Activated naive CD8-positive, alpha-beta T cell treated with anti-CD3 and anti-CD28 coated beads, Interleukin-2, amount 10 ng/mL, durations not matched to agents 7 days and 5 days (primary cell): Measurements from ENCODE around the gene PATJ. TPM values are rescaled to one million over a fixed set of nuclear protein-coding genes. Genes with fewer than 3 reads are reported as not detected.
"Not testable (repeated sequence)": the region's sequence is repeated elsewhere in the genome, so short reads cannot be mapped to it uniquely, and the experiment has no call there.

ENCODE experiments used
- ATAC-seq: fragments of 150-1000 bp; cut with Tn5 transposase; one replicate; pipeline ENCODE4 v1.10.0; 2021; ENCODE audit warnings: low read depth, moderate library complexity
- POLR2A ChIA-PET: fragments of 350-600 bp; sonication (Branson Sonifier 250); formaldehyde crosslinking; loops from one replicate; lab custom pipeline; 2021; ENCODE audit warnings: antibody characterized with exemption; lab: Charles Lee
- DNase-seq: peaks from one replicate; pipeline ENCODE4 v3.0.0; 2021
- H3K27ac Mint-ChIP-seq: one replicate; pipeline ENCODE4 v1.8.0; 2022; ENCODE audit warnings: mild to moderate bottlenecking, mixed read lengths
- H3K27me3 Mint-ChIP-seq: one replicate; pipeline ENCODE4 v1.8.0; 2022; ENCODE audit warnings: mild to moderate bottlenecking, moderate library complexity, mixed read lengths
- H3K36me3 Mint-ChIP-seq: one replicate; pipeline ENCODE4 v1.8.0; 2021; ENCODE audit warnings: mild to moderate bottlenecking, mixed read lengths
- H3K4me1 Mint-ChIP-seq: one replicate; pipeline ENCODE4 v1.8.0; 2021; ENCODE audit warnings: mixed read lengths
- H3K4me3 Mint-ChIP-seq: one replicate; pipeline ENCODE4 v1.8.0; 2022; ENCODE audit warnings: mild to moderate bottlenecking, moderate library complexity, mixed read lengths
- H3K9me3 Mint-ChIP-seq: one replicate; pipeline ENCODE4 v1.8.0; 2021; ENCODE audit warnings: mixed read lengths
- total RNA-seq, 2 experiments: library from RNA; stranded (reverse); gene quantifications; one replicate each; pipeline ENCODE4 v1.2.3, GENCODE V29; 2021

The PATJ gene
- total RNA-seq, 2 experiments from 2014 or later = 24.5 to 27.2 TPM

DNA sequence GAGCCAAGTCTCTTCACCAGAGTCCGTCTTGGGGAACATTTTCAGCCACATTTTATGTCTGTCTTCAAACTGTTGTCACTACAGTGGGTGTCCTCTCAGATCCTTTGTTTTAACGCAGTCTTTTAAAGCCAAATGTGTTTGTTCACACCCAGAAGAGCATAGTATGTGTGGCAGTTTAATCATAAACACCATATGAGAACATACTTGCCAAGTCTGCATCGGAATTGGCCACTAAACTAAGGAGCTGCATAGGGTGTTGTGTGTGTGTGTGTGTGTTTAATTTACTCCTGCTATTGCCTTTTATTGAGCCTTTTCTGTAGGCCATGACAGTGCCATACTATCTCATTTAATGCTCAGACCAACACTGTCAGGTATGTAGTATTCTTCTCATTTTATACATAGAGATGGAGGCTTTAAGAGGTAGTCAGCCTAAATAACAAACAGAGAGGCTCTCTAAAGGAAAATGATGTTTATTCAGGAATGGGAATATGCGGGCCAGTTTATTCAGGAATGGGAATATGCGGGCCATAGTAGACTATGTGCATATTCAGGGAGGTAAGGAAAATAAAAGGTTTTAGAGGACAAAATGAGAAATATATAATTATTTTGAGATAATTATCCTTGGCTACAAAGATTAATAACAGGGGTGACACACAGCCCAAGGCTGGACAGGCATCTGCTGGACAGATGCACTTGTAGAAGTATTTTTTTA is 384.5 kb downstream of the PATJ start:
- ATAC-seq (no peak), DNase-seq (no peak)
- Mint-ChIP-seq H3K4me3 (no peak overlapping the region), H3K27ac (no peak overlapping the region), H3K27me3 (no peaks in the 10 kb centered on the region), H3K36me3 (no peaks in the 10 kb centered on the region), H3K9me3 (no peaks in the 10 kb centered on the region), H3K4me1 (no peaks in the 10 kb centered on the region)
- POLR2A ChIA-PET = no interaction called here

DNA sequence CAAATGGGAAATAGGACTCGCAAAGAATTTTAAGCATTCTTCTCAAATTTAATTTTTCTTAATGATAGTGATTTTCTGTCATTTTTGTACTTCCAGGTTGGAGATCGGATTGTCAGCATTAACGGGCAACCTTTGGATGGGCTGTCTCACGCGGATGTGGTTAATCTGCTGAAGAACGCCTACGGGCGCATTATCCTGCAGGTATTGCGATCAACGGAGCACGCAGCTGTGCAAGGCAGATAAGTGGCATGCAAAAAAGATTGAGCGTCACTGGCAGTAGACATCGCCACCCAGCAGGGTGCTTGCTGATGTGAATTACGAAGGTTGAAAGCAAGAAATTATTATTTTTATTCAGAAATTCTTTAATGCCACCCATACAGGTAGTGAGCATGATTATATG is 386.5 kb downstream of the PATJ start:
- Mint-ChIP-seq H3K36me3 (no peaks in the 10 kb centered on the region), H3K9me3 (no peaks in the 10 kb centered on the region), H3K4me3 (no peak overlapping the region), H3K4me1 (no peaks in the 10 kb centered on the region), H3K27ac (no peak overlapping the region), H3K27me3 (no peaks in the 10 kb centered on the region)
- no peak for ATAC-seq
- no peak for DNase-seq
- POLR2A ChIA-PET = no interaction called here

DNA sequence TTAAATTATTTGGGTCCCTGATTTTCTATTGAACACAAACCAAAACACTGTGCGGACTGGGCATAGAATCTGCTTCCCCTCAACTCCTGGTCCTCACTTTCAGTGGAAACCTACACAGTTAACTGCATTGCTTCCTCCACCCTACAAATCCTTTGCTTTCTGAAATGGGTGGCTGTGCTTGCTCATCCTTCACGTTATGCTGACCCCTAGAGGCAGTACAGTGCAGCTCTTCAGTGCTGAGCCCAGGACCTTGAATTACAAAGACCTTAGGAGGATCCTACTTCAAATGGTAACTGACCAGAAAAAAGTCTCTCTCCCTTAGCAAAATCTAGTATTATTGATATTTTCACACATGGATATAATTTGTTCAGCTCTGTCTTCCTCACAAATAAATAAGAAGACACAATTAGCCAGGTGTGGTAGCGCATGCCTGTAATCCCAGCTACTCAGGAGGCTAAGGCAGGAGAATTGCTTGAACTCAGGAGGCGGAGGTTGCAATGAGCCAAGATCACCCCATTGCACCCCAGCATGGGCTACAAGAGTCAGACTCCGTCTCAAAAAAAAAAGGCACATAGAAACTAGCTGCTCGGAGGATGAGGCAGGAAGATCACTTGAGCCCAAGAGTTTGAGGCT is 388.9 kb downstream of the PATJ start:
- Mint-ChIP-seq H3K9me3 (no peaks in the 10 kb centered on the region), H3K27ac (no peak overlapping the region), H3K4me3 (no peak overlapping the region), H3K36me3 (no peaks in the 10 kb centered on the region), H3K4me1 (no peaks in the 10 kb centered on the region), H3K27me3 (no peaks in the 10 kb centered on the region)
- DNase-seq (no peak), ATAC-seq (peak; percentile 85)
- POLR2A ChIA-PET = no interaction called here

GRCh38 chr1:62138029-62138428 is 395.7 kb downstream of the PATJ start:
- H3K9me3 Mint-ChIP-seq = no peaks in the 10 kb centered on the region
- H3K27ac Mint-ChIP-seq = no peak overlapping the region
- H3K36me3 Mint-ChIP-seq = no peaks in the 10 kb centered on the region
- no peak overlapping the region for H3K4me3 Mint-ChIP-seq
- DNase-seq (no peak), ATAC-seq (no peak)
- no peaks in the 10 kb centered on the region for H3K4me1 Mint-ChIP-seq
- no peaks in the 10 kb centered on the region for H3K27me3 Mint-ChIP-seq
- POLR2A ChIA-PET = no interaction called here

- Mint-ChIP-seq H3K27me3 (no peaks in the 10 kb centered on the region), H3K9me3 (no peaks in the 10 kb centered on the region), H3K36me3 (no peaks in the 10 kb centered on the region), H3K4me3 (no peak overlapping the region), H3K27ac (no peak overlapping the region), H3K4me1 (peaks cover 3% of the 10 kb centered on the region)
- POLR2A ChIA-PET = no interaction called here
- ATAC-seq = no peak
- DNase-seq = no peak
Measured at GRCh38 chr1:62139410-62139809, 397.1 kb downstream of the PATJ start.

DNA sequence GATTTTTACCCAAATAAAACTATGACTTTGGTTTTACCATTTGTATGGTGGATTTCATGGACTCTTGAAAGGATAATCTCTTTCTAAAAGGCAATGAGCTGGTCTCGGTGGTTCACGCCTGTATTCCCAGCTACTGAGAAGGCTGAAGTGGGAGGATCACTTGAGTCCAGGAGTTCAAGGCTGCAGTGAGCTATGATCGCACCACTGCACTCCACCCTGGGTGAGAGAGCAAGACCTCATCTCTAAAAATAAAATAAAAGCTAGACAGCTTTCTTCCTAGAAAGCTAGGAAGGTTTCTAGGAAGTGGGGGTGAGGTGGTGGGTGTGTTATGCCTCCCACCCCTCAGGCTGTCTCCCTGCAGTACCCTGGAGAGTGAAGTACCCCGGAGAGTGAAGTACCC is 398.4 kb downstream of the PATJ start:
- DNase-seq = no peak
- POLR2A ChIA-PET = no interaction called here
- no peaks in the 10 kb centered on the region for H3K27me3 Mint-ChIP-seq
- no peak overlapping the region for H3K27ac Mint-ChIP-seq
- H3K36me3 Mint-ChIP-seq = no peaks in the 10 kb centered on the region
- ATAC-seq = no peak
- no peaks in the 10 kb centered on the region for H3K9me3 Mint-ChIP-seq
- H3K4me1 Mint-ChIP-seq = peaks cover 3% of the 10 kb centered on the region
- H3K4me3 Mint-ChIP-seq = no peak overlapping the region

DNA sequence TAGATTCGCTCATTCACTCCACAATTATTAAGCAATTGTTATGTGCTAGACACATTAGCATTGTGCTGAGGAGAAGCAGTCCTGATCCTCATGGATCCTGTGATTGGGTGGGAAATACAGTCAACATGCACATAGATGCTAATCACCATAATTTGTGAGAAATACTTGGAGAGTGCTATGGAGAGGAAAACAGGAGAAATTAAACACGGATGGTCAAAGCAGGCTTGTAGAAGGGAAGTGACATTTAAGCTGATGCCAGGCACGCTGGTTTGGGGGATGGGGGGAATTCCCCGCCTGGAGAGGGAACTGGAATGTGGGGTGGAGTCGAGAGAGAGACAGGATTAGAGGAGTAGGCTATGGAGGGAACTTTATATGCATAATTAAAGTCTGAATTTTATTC is 400.2 kb downstream of the PATJ start:
- Mint-ChIP-seq H3K4me1 (peaks cover 3% of the 10 kb centered on the region), H3K27ac (no peak overlapping the region), H3K27me3 (no peaks in the 10 kb centered on the region), H3K36me3 (no peaks in the 10 kb centered on the region), H3K4me3 (no peak overlapping the region), H3K9me3 (no peaks in the 10 kb centered on the region)
- ATAC-seq (no peak), DNase-seq (no peak)
- POLR2A ChIA-PET = no interaction called here

DNA sequence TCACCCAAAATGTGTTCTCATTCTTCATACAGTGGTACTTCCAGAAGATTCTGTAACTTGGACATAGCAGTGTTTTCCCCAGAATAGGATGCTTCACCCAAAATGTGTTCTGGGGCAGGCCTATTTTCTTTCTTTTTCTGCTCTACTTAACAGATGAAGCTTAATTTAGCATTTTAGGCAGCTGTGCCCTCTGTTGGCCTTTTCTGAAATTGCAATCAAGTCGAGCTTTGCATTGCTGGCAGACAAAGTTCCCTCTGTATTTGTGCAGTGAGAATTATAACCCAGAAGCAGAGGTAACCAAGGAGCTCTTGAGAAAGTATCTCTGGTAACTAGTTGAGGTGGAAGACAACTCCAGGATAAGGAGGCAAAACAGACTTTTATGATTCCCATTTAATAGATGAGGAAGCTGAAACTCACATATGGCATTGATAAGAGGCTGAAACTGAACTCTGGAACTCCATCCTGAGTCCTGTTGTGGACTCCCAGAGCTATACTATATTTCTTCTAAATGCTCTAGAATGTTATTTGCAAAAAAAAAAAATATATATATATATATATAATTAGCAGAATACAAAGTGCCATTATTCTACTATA is 402.1 kb downstream of the PATJ start:
- ATAC-seq (peak; percentile 54), DNase-seq (no peak)
- Mint-ChIP-seq H3K4me3 (no peak overlapping the region), H3K27ac (no peak overlapping the region), H3K36me3 (no peaks in the 10 kb centered on the region), H3K4me1 (peaks cover 3% of the 10 kb centered on the region), H3K9me3 (no peaks in the 10 kb centered on the region), H3K27me3 (no peaks in the 10 kb centered on the region)
- POLR2A ChIA-PET = no interaction called here

- POLR2A ChIA-PET = no interaction called here
Measured at GRCh38 chr1:62159940-62160348, 417.7 kb downstream of the PATJ start.

DNA sequence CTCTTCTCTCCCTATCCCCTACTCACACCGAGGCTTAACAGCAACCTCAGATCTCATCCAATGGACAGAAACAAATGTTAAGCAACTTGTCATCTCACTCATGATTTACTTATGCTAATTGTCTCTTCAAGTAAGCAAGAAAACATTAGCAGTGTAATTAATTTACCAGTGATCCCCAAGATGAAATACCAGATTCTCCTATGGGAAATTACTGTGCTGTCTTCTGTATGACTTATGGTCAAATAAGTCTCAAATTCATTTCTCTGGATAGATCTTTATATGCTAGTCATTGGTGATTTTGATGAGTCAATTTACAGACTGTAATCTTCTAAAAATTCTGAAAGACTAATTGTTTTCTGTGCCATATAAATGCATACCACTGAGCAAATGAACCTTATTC is 419.4 kb downstream of the PATJ start:
- no peak for DNase-seq
- Mint-ChIP-seq H3K36me3 (peaks cover 2% of the 10 kb centered on the region), H3K4me1 (no peaks in the 10 kb centered on the region), H3K27me3 (no peaks in the 10 kb centered on the region), H3K9me3 (no peaks in the 10 kb centered on the region), H3K4me3 (no peak overlapping the region), H3K27ac (no peak overlapping the region)
- POLR2A ChIA-PET = no interaction called here
- ATAC-seq = no peak

More at GRCh38 chr1:62159940-62160348, 417.7 kb downstream of the PATJ start:
- no peak for DNase-seq
- ATAC-seq = no peak
- Mint-ChIP-seq H3K27ac (no peak overlapping the region), H3K4me1 (no peaks in the 10 kb centered on the region), H3K4me3 (no peak overlapping the region), H3K36me3 (peaks cover 2% of the 10 kb centered on the region), H3K27me3 (no peaks in the 10 kb centered on the region), H3K9me3 (no peaks in the 10 kb centered on the region)

DNA sequence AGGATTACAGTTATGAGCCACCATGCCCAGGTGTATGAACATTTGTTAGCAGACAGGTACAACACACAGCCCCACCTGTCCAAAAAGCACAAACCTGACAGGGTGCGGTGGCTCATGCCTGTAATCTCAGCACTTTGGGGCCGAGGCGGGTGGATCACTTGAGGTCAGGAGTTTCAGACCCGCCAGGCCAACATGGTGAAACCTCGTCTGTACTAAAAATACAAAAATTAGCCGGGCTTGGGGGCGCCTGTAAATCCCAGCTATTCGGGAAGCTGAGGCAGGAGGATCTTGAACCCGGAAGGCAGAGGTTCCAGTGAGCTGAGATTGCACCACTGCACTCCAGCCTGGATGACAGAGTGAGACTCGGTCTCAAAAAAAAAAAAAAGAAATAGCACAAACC is 428.1 kb downstream of the PATJ start:
- H3K9me3 Mint-ChIP-seq, H3K27me3 Mint-ChIP-seq, POLR2A ChIA-PET, DNase-seq, H3K27ac Mint-ChIP-seq, H3K4me3 Mint-ChIP-seq, H3K36me3 Mint-ChIP-seq, ATAC-seq, H3K4me1 Mint-ChIP-seq: not testable (repeated sequence)

GRCh38 chr1:62175568-62176179 is 433.4 kb downstream of the PATJ start:
- Mint-ChIP-seq H3K27me3 (no peaks in the 10 kb centered on the region), H3K9me3 (no peaks in the 10 kb centered on the region), H3K4me1 (no peaks in the 10 kb centered on the region), H3K36me3 (no peaks in the 10 kb centered on the region), H3K4me3 (no peak overlapping the region), H3K27ac (no peak overlapping the region)
- POLR2A ChIA-PET = interaction anchor here (1.2 kb wide), 1 partner anchor 256 kb away, joined by 6 read pairs; no protein-coding TSS in a partner anchor
- peak; percentile 58 for ATAC-seq
- no peak for DNase-seq

DNA sequence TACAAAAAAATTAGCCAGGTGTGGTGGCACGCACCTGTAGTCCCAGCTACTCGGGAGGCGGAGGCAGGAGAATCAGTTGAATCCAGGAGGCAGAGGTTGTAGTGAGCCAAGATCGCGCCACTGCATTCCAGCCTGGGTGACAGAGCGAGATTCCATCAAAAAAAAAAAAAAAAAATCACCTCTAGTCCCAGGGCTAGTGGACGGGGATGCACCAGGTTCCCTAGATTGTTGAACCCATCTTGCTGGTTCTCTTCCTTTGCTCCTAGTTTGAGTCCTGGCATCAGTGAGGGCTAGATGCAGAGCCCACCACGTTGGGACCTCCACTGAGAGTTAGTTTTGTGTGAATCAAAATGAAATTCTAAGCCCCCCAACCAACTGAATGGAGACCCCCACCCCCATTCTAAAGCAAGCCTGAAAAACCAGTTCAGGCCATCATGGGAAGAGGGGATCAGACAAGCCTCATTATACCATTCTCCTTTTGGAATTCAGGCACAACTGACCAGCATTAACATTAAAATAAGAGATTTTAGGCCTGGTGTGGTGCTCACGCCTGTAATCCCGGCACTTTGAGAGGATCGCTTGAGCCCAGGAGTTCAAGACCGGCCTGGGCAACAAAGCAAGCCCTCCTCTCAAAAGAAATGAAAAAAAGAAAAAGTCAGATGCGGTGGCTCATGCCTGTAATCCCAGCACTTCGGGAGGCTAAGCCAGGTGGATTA is 434.5 kb downstream of the PATJ start:
- Mint-ChIP-seq H3K36me3 (no peaks in the 10 kb centered on the region), H3K27me3 (no peaks in the 10 kb centered on the region), H3K27ac (no peak overlapping the region), H3K4me1 (no peaks in the 10 kb centered on the region), H3K9me3 (no peaks in the 10 kb centered on the region), H3K4me3 (no peak overlapping the region)
- POLR2A ChIA-PET = no interaction called here
- DNase-seq (no peak), ATAC-seq (no peak)
